ENCODE data around the gene PIGT.

Gene PIGT

DNA sequence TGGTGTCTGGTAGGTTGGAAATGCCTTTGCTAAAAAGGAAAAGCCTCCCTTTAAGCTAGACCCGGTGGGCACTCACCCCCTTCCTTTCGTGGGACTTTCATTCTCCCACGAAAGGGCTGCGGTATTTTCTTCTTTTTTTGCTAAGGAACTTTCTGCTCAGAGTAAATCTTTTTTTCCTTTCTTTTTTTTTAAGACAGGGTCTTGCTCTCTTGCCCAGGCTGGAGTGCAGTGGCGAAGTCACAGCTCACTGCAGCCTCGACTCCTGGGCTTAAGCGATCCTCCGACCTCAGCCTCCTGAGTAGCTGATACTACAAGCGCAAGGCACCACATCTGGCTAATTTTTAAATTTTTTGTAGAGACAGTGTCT, 41.9 kb upstream of the PIGT start:
- H3K4me1 ChIP-seq (ENCODE audit: control insufficient read depth, insufficient read depth, low read length, poor library complexity, severe bottlenecking), result peaks cover 13% of the 10 kb centered on the region
- peak overlapping the region; percentile 70 for H3K27ac ChIP-seq (ENCODE audit: insufficient read depth, low read length, poor library complexity, severe bottlenecking)
- H3K4me3 ChIP-seq (ENCODE audit: insufficient read depth, low read depth, low read length, poor library complexity, severe bottlenecking), result no peak overlapping the region
- peaks cover 2% of the 10 kb centered on the region for H3K36me3 ChIP-seq (ENCODE audit: control insufficient read depth, insufficient read depth, low read length)
- no peaks in the 10 kb centered on the region for H3K9me3 ChIP-seq (ENCODE audit: control insufficient read depth, low read length)
- H3K27me3 ChIP-seq (replicated peaks; ENCODE audit: control insufficient read depth, insufficient read depth, low read length, poor library complexity, severe bottlenecking), result no peaks in the 10 kb centered on the region
- DNase-seq, result no peak

DNA sequence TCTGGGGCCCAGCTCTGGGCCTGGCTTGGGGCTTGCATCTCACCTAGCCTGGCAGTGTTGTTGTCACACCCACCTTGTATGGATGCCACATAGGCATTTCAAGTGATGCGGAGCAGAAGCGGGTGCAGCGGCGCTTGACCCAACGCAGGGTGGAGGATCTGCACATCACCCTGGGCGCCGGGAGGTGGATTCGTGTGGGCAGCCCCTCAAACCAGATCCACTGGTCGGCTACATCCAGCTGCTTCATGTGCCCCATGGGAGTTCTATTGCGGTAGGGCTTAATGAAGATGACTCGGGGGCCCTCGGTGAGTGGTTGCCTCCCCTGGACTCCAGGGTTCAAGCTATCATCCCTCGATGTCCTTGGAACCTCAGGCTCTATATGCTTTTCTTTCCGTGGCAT, 41.0 kb upstream of the PIGT start:
- Histone ChIP-seq H3K27ac (ENCODE audit: insufficient read depth, low read length, poor library complexity, severe bottlenecking) (no peak overlapping the region), H3K9me3 (ENCODE audit: control insufficient read depth, low read length) (no peaks in the 10 kb centered on the region), H3K27me3 (replicated peaks; ENCODE audit: control insufficient read depth, insufficient read depth, low read length, poor library complexity, severe bottlenecking) (no peaks in the 10 kb centered on the region), H3K4me3 (ENCODE audit: insufficient read depth, low read depth, low read length, poor library complexity, severe bottlenecking) (no peak overlapping the region), H3K36me3 (ENCODE audit: control insufficient read depth, insufficient read depth, low read length) (peaks cover 2% of the 10 kb centered on the region), H3K4me1 (ENCODE audit: control insufficient read depth, insufficient read depth, low read length, poor library complexity, severe bottlenecking) (peaks cover 13% of the 10 kb centered on the region)
- DNase-seq, result no peak

DNA sequence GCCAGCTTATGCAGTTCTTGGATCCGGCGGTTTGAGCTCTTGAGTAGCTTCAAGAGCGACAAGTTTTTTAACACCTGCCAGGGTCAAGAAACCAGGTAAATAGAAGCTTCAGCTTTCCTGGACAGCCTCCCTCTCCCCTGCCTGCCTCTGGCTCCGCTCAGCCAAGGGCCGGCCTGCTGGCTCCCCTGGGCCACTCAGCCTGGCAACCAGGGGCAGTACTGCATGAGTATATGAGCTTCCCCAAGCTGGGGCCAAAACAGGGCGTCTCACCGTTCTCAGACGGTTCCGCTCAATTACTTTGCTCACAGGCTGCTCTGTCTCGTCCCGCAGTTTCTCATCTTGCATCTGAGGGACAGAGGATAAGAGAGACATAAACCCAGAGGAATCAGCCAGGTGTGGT, 38.7 kb upstream of the PIGT start:
- peaks cover 2% of the 10 kb centered on the region for H3K36me3 ChIP-seq (ENCODE audit: control insufficient read depth, insufficient read depth, low read length)
- H3K4me1 ChIP-seq (ENCODE audit: control insufficient read depth, insufficient read depth, low read length, poor library complexity, severe bottlenecking), result peaks cover 10% of the 10 kb centered on the region
- no peak overlapping the region for H3K27ac ChIP-seq (ENCODE audit: insufficient read depth, low read length, poor library complexity, severe bottlenecking)
- no peaks in the 10 kb centered on the region for H3K9me3 ChIP-seq (ENCODE audit: control insufficient read depth, low read length)
- no peak overlapping the region for H3K4me3 ChIP-seq (ENCODE audit: insufficient read depth, low read depth, low read length, poor library complexity, severe bottlenecking)
- DNase-seq, result no peak
- no peaks in the 10 kb centered on the region for H3K27me3 ChIP-seq (replicated peaks; ENCODE audit: control insufficient read depth, insufficient read depth, low read length, poor library complexity, severe bottlenecking)

DNA sequence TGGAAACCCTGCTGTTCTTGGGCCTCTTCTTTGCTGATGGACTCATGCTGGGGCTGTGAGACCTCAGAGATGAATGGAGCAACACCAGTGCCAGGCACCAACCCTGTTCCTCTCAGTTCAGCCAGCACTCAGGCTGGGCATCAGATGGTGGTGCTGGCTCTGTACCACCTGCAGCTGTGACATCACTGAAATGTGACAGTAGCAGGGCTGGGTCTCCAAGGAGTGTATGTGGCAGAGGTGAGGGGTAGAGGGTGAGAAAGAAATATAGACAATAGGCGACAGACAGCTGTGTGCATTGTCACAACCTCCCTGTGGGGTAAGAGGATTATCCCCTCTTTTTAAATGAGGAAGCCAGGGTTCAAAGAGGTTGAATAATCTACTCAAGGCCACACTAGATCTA, 37.8 kb upstream of the PIGT start, which contains the start of gene TP53TG5:
Gene TP53TG5 (minus strand): TSS at position 135 of the 400 bp plus-strand sequence. CDS start 89 bp downstream, at position 46.
- DNase-seq, result no peak
- Histone ChIP-seq H3K4me1 (ENCODE audit: control insufficient read depth, insufficient read depth, low read length, poor library complexity, severe bottlenecking) (peaks cover 6% of the 10 kb centered on the region), H3K4me3 (ENCODE audit: insufficient read depth, low read depth, low read length, poor library complexity, severe bottlenecking) (no peak within 1 kb of the TSS), H3K27ac (ENCODE audit: insufficient read depth, low read length, poor library complexity, severe bottlenecking) (no peak within 1 kb of the TSS), H3K27me3 (replicated peaks; ENCODE audit: control insufficient read depth, insufficient read depth, low read length, poor library complexity, severe bottlenecking) (no peaks in the 10 kb centered on the region), H3K9me3 (ENCODE audit: control insufficient read depth, low read length) (no peaks in the 10 kb centered on the region), H3K36me3 (ENCODE audit: control insufficient read depth, insufficient read depth, low read length) (peaks cover 2% of the 10 kb centered on the region)

DNA sequence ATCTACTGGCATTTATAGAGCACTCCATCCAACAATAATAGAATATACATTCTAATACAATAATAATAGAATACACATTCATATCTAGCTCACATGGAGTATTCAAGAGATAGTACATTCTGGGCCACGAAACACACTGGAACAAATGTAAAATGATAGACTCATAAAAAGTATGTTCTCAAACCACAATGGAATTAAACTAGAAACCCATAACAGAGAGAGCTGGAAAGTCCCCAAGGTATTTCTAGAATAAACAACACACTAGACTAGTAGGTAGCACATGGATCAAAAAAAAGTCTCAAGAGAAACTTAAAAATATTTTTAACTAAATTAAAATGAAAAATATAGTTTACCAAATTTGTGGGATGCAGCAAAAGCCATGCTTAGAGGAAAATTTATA, 28.7 kb upstream of the PIGT start:
- no peaks in the 10 kb centered on the region for H3K9me3 ChIP-seq (ENCODE audit: control insufficient read depth, low read length)
- no peak overlapping the region for H3K4me3 ChIP-seq (ENCODE audit: insufficient read depth, low read depth, low read length, poor library complexity, severe bottlenecking)
- no peaks in the 10 kb centered on the region for H3K4me1 ChIP-seq (ENCODE audit: control insufficient read depth, insufficient read depth, low read length, poor library complexity, severe bottlenecking)
- no peaks in the 10 kb centered on the region for H3K27me3 ChIP-seq (replicated peaks; ENCODE audit: control insufficient read depth, insufficient read depth, low read length, poor library complexity, severe bottlenecking)
- no peaks in the 10 kb centered on the region for H3K36me3 ChIP-seq (ENCODE audit: control insufficient read depth, insufficient read depth, low read length)
- DNase-seq, result no peak
- no peak overlapping the region for H3K27ac ChIP-seq (ENCODE audit: insufficient read depth, low read length, poor library complexity, severe bottlenecking)

DNA sequence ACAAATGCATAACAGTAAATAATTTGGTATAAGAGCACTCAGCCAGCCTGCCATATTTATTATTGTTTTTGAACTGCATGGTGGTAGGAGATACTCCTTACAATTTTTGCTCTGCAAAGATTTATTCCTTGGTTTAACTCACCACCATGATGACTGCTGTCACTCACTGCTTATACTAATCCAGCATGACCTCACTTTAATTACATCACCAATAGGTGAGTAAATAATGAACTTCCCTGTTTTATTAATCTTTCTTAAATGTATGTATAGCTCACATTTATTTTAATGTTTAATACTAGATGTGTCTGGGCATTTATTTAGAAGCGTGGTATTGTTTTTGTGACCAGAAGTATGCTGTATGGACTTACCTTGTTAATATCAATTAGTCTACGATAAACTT, 25.0 kb upstream of the PIGT start:
- Histone ChIP-seq H3K9me3 (ENCODE audit: control insufficient read depth, low read length) (no peaks in the 10 kb centered on the region), H3K27me3 (replicated peaks; ENCODE audit: control insufficient read depth, insufficient read depth, low read length, poor library complexity, severe bottlenecking) (no peaks in the 10 kb centered on the region), H3K36me3 (ENCODE audit: control insufficient read depth, insufficient read depth, low read length) (no peaks in the 10 kb centered on the region), H3K27ac (ENCODE audit: insufficient read depth, low read length, poor library complexity, severe bottlenecking) (no peak overlapping the region), H3K4me1 (ENCODE audit: control insufficient read depth, insufficient read depth, low read length, poor library complexity, severe bottlenecking) (no peaks in the 10 kb centered on the region), H3K4me3 (ENCODE audit: insufficient read depth, low read depth, low read length, poor library complexity, severe bottlenecking) (no peak overlapping the region)
- DNase-seq, result no peak

DNA sequence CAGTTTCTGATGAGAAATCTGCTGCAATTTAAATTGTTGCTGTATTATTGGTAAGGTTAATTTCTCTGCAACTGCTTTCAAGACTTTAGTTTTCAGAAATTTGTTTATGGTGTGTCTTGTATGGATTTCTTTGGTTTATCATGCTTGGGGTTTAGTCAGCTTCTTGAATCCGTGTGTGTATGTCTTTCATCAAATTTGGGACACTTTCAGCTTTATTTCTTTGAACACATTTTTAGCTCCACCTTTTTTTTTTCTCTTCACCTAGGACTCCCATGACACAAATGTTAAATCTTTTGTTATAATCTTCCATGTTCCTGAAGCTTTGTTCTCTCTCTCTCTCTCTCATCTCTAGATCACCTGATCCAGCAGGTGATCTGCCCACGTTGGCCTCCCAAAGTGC, 24.4 kb upstream of the PIGT start:
- Histone ChIP-seq H3K27ac (ENCODE audit: insufficient read depth, low read length, poor library complexity, severe bottlenecking) (no peak overlapping the region), H3K4me1 (ENCODE audit: control insufficient read depth, insufficient read depth, low read length, poor library complexity, severe bottlenecking) (no peaks in the 10 kb centered on the region), H3K36me3 (ENCODE audit: control insufficient read depth, insufficient read depth, low read length) (no peaks in the 10 kb centered on the region), H3K27me3 (replicated peaks; ENCODE audit: control insufficient read depth, insufficient read depth, low read length, poor library complexity, severe bottlenecking) (no peaks in the 10 kb centered on the region), H3K4me3 (ENCODE audit: insufficient read depth, low read depth, low read length, poor library complexity, severe bottlenecking) (no peak overlapping the region), H3K9me3 (ENCODE audit: control insufficient read depth, low read length) (no peaks in the 10 kb centered on the region)
- DNase-seq, result no peak

DNA sequence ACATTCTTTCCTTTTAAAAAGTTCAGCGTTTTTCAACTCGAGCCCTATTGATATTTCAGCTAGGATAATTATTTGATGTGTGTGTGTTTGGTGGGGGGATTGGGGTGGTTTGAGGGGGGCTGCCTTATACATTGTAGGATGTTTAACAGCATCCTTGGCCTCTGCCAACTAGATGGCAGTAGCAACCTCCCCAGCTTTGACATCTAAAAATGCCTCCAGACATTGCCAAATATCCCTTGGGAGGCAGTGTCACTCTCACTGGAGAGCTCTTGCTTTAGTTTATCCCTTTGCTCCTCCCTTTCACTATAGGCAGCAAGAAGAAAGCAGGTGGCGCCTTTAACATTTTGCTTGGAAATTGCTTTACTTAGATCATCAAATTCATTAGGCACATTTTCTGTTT, 23.2 kb upstream of the PIGT start:
- H3K4me3 ChIP-seq (ENCODE audit: insufficient read depth, low read depth, low read length, poor library complexity, severe bottlenecking), result no peak overlapping the region
- no peaks in the 10 kb centered on the region for H3K36me3 ChIP-seq (ENCODE audit: control insufficient read depth, insufficient read depth, low read length)
- DNase-seq, result no peak
- H3K4me1 ChIP-seq (ENCODE audit: control insufficient read depth, insufficient read depth, low read length, poor library complexity, severe bottlenecking), result no peaks in the 10 kb centered on the region
- H3K27ac ChIP-seq (ENCODE audit: insufficient read depth, low read length, poor library complexity, severe bottlenecking), result no peak overlapping the region
- H3K27me3 ChIP-seq (replicated peaks; ENCODE audit: control insufficient read depth, insufficient read depth, low read length, poor library complexity, severe bottlenecking), result no peaks in the 10 kb centered on the region
- no peaks in the 10 kb centered on the region for H3K9me3 ChIP-seq (ENCODE audit: control insufficient read depth, low read length)

DNA sequence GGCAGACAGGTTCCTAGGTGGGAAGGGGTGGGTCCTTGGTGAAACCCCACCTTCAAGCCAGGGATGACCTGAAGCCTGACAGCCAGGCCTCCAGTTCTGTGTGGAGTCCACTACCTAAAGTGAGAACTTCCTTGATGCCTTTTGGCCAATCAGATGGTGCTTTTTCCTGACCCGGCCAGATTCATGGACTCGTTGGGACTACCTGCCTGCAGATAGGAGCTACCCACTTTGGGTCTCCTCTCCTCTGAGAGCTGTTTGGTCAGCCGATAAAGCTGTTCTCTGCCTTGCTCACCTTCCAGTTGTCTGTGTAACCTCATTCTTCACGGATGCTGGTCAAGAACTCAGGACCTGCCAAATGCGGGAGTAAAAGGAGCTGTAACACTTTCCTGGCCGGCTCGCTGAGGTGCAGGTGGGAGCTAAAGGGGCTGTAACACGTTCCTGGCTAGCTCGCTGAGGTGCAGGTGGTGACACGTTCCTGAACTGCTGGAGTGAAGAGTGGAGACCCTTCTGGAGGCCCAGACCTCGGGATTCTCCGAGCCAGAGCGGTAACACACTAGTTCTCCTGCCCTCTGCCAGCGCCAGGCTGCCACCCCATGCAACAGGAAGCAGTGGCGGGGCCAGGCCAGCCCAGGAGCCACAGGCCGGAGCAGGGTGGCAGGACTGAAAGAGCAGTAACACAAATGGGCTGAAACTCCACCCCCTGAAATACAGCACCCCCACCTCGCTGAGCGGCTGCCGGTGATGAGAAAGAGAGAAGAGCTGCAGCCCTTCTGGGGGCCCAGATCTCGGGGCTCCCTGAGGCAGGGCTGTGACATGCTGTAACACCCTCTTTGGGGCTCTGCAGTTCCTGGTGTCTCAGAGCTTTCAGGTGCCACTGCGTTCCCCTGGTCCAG, 21.5 kb upstream of the PIGT start:
- H3K27me3 ChIP-seq (replicated peaks; ENCODE audit: control insufficient read depth, insufficient read depth, low read length, poor library complexity, severe bottlenecking), result no peaks in the 10 kb centered on the region
- DNase-seq, result no peak
- no peak overlapping the region for H3K4me3 ChIP-seq (ENCODE audit: insufficient read depth, low read depth, low read length, poor library complexity, severe bottlenecking)
- no peaks in the 10 kb centered on the region for H3K4me1 ChIP-seq (ENCODE audit: control insufficient read depth, insufficient read depth, low read length, poor library complexity, severe bottlenecking)
- no peak overlapping the region for H3K27ac ChIP-seq (ENCODE audit: insufficient read depth, low read length, poor library complexity, severe bottlenecking)
- H3K36me3 ChIP-seq (ENCODE audit: control insufficient read depth, insufficient read depth, low read length), result no peaks in the 10 kb centered on the region
- H3K9me3 ChIP-seq (ENCODE audit: control insufficient read depth, low read length), result no peaks in the 10 kb centered on the region

DNA sequence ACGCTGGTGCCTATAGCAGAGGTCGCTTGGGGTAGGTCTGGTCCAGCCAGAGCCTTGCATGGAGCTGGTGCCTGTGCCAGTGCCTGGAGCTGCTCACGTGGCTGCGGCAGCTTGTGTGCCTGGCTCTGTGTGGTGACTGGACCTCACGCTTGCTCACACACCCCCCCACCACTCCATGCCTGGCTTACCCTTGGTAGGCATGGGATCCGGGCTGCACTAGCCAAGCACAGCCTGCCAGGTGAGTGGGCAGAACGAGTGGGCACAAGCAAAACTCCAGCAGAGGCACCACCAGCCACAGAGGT, 20.9 kb upstream of the PIGT start:
- Histone ChIP-seq H3K9me3 (ENCODE audit: control insufficient read depth, low read length) (peaks cover 1% of the 10 kb centered on the region), H3K27ac (ENCODE audit: insufficient read depth, low read length, poor library complexity, severe bottlenecking) (no peak overlapping the region)

More for the DNA sequence above, 20.9 kb upstream of the PIGT start:
- H3K4me1 ChIP-seq (ENCODE audit: control insufficient read depth, insufficient read depth, low read length, poor library complexity, severe bottlenecking), result no peaks in the 10 kb centered on the region
- H3K4me3 ChIP-seq (ENCODE audit: insufficient read depth, low read depth, low read length, poor library complexity, severe bottlenecking), result no peak overlapping the region
- H3K27me3 ChIP-seq (replicated peaks; ENCODE audit: control insufficient read depth, insufficient read depth, low read length, poor library complexity, severe bottlenecking), result no peaks in the 10 kb centered on the region
- no peaks in the 10 kb centered on the region for H3K36me3 ChIP-seq (ENCODE audit: control insufficient read depth, insufficient read depth, low read length)
- DNase-seq, result no peak

All from effector memory CD4-positive, alpha-beta T cell (primary cell).